GM12892 (cell line): ENCODE data around the gene PAFAH2.

Experiments
- POLR2A ChIP-seq: IDR thresholded peaks from 2 replicates; pipeline ENCODE4 v1.6.1; 2011; ENCODE audit warnings: low read depth, low read length, control low read depth
- POLR2AphosphoS5 ChIP-seq: IDR thresholded peaks from 2 replicates; pipeline ENCODE4 v1.6.1; 2011; ENCODE audit warnings: low read depth, low read length, control low read depth
- TAF1 ChIP-seq: IDR thresholded peaks from 2 replicates; pipeline ENCODE4 v1.6.1; 2011; ENCODE audit warnings: low read depth, mild to moderate bottlenecking, control low read depth, low read length, borderline replicate concordance

DNA sequence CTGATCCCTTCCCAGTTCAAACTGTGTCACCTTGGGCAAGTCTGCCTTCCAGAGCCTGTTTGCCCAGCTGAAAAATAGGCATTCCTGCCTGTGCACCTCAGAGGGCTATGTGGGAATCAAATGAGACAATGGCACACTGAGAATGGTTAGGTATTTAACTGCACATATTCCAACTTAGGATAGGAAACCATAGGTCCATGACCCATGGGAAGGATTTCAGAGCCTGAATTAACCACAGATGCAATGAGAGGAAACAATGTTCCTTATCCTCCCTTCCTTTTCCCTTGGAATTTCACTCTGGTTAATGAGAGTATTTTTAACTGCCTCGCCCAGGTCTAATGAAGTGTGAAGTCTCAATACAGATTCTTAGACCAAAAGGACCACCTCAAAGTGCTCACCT is 12.7 kb downstream of the PAFAH2 start:
- no peak for TF ChIP-seq POLR2A
- no peak for TF ChIP-seq POLR2AphosphoS5
- TF ChIP-seq TAF1: no peak
